ENCODE data around the gene RANGRF. TPM values are rescaled to one million over a fixed set of nuclear protein-coding genes. Genes with fewer than 3 reads are reported as not detected.
A peak's percentile ranks its signal among the peaks of the same experiment; 100 is the strongest.

RANGRF gene
- total and polyA plus RNA-seq, 9 of the 15 experiments (the other 6 are each of a cell fraction or from before 2014, with no cell fraction given), result 7.6 to 60.0 (median 16.0) TPM

- no peak for ATAC-seq
- TF ChIP-seq KAT7 (CRISPR knock-in tag; IDR thresholded peaks at IDR 0.05; ENCODE audit: borderline replicate concordance) (no peak), PTTG1 (tag; IDR thresholded peaks at IDR 0.05; ENCODE audit: low read depth) (no peak), CBX2 (IDR thresholded peaks at IDR 0.05; ENCODE audit: insufficient read depth, low read length, poor library complexity, severe bottlenecking) (no peak), GTF2F1 (IDR thresholded peaks at IDR 0.05; ENCODE audit: low read depth, low read length) (no peak), RERE (CRISPR knock-in tag; IDR thresholded peaks at IDR 0.05; ENCODE audit: borderline replicate concordance) (no peak), ZNF75A (CRISPR knock-in tag; IDR thresholded peaks at IDR 0.05) (no peak), RCOR1 (IDR thresholded peaks at IDR 0.05; ENCODE audit: borderline replicate concordance in 1 of 2, low read depth in 2 of 2, low read length in 2 of 2) (no peak), ZNF584 (CRISPR knock-in tag; IDR thresholded peaks at IDR 0.05; ENCODE audit: low read depth) (no peak)
- Histone ChIP-seq H3K4me2 (ENCODE audit: insufficient read depth, low read length) (no peak overlapping the region), H4K20me1 (replicated peaks; ENCODE audit: control insufficient read depth, insufficient read depth, low read length) (no peaks in the 10 kb centered on the region; the same call in 1 of the 2 replicates), H3K9ac (ENCODE audit: insufficient read depth in 1 of 2, low read depth in 2 of 2, low read length in 2 of 2) (peak overlapping the region in 1 of 2 experiments; percentile 70; a peak in 2 of 4 replicates), H3K4me3 (no peak overlapping the region), H3K4me1 (replicated peaks in 1 of 2; ENCODE audit: control insufficient read depth in 2 of 2, insufficient read depth in 2 of 2, low read length in 2 of 2) (peaks cover 0 to 48% of the 10 kb centered on the region in 2 experiments; a peak in 2 of 5 replicates), H3K27me3 (ENCODE audit: control insufficient read depth in 2 of 2, insufficient read depth in 2 of 2, low read length in 2 of 2) (peaks cover 16 to 55% of the 10 kb centered on the region in 2 experiments; a peak in 4 of 5 replicates), H3K36me3 (ENCODE audit: control insufficient read depth, insufficient read depth, low read length) (no peaks in the 10 kb centered on the region), H3K79me2 (ENCODE audit: control insufficient read depth, insufficient read depth, low read length) (no peaks in the 10 kb centered on the region), H2AFZ (ENCODE audit: low read depth, low read length) (no peak overlapping the region), H3K9me3 (replicated peaks; ENCODE audit: control insufficient read depth, insufficient read depth, low read depth, low read length) (no peaks in the 10 kb centered on the region), H3K27ac (ENCODE audit: extremely low read depth, low read depth, low read length) (no peak overlapping the region), H3K9me1 (ENCODE audit: control insufficient read depth, insufficient read depth, low read length) (no peaks in the 10 kb centered on the region)
- FAIRE-seq, result no peak
- ChIA-PET CTCF (ENCODE audit: low intra/inter-chr PET ratio) (no interaction called here), POLR2A (interaction anchor here (1.4 kb wide), 1 partner anchor 11 kb away, joined by 4 read pairs; no protein-coding TSS in a partner anchor)
- in situ Hi-C loops (cut with MboI) (no loop called here), intact Hi-C loops (cut with micrococcal nuclease) (loop anchor here (5.0 kb wide), 1 partner anchor 62 kb away; the partner anchor contains the start of gene KRABD2)
- 7% methylated on average over 17 of the region's 29 CpGs for WGBS (ENCODE audit: insufficient coverage, low coverage, missing lambda C conversion rate)
- no peak for DNase-seq (ENCODE audit: extremely low read depth in 1 of 4, low spot score in 3 of 4)
- no TSS peak for BruUV-seq (replicated peaks)
These were observed 26.6 kb downstream of the RANGRF start for GRCh38 chr17:8314797-8315763.

All from K562 (cell line).